ENCODE results near the gene HSPB6.

The HSPB6 gene

GRCh38 chr19:35720648-35721047 lies 36.2 kb downstream of the HSPB6 start:
- no peaks in the 10 kb centered on the region for H3F3A ChIP-seq (ENCODE audit: low read depth)
- no peaks in the 10 kb centered on the region for H3K27me3 ChIP-seq (ENCODE audit: insufficient read depth, low read length, poor library complexity, severe bottlenecking)
- H3K79me2 ChIP-seq (ENCODE audit: insufficient read depth, low read length), result peaks cover 45% of the 10 kb centered on the region
- no peak overlapping the region for H3K9ac ChIP-seq (ENCODE audit: low read depth, low read length, poor library complexity, severe bottlenecking)
- no peak overlapping the region for H3K4me3 ChIP-seq (ENCODE audit: low read length, poor library complexity, severe bottlenecking)
- H4K20me1 ChIP-seq (ENCODE audit: insufficient read depth, low read length, poor library complexity, severe bottlenecking), result peaks cover 27% of the 10 kb centered on the region
- H2AFZ ChIP-seq (ENCODE audit: low read length), result no peak overlapping the region
- peaks cover 38% of the 10 kb centered on the region; the same call in 1 of the 2 replicates for H3K36me3 ChIP-seq (ENCODE audit: insufficient read depth, low read length)
- no peak overlapping the region for H3K4me2 ChIP-seq (ENCODE audit: low read depth, low read length, poor library complexity, severe bottlenecking)
- H3K4me1 ChIP-seq (ENCODE audit: insufficient read depth, low read length, poor library complexity, severe bottlenecking), result peaks cover 20% of the 10 kb centered on the region
- H3K9me2 ChIP-seq (replicated peaks; ENCODE audit: low read depth, low read length), result no peaks in the 10 kb centered on the region
- TF ChIP-seq EZH2phosphoT487 (IDR thresholded peaks at IDR 0.05; ENCODE audit: borderline replicate concordance), result no peak
- no peak for TF ChIP-seq CTCF (conservative IDR thresholded peaks at IDR 0.05; ENCODE audit: low read length)
- H3K9me3 ChIP-seq (ENCODE audit: insufficient read depth, low read depth, low read length), result no peaks in the 10 kb centered on the region

GRCh38 chr19:35720163-35720524 lies 36.7 kb downstream of the HSPB6 start:
- Histone ChIP-seq H3K27me3 (ENCODE audit: insufficient read depth, low read length, poor library complexity, severe bottlenecking) (no peaks in the 10 kb centered on the region), H3K4me3 (ENCODE audit: low read length, poor library complexity, severe bottlenecking) (no peak overlapping the region), H3K9ac (ENCODE audit: low read depth, low read length, poor library complexity, severe bottlenecking) (no peak overlapping the region), H3F3A (ENCODE audit: low read depth) (no peaks in the 10 kb centered on the region), H3K4me2 (ENCODE audit: low read depth, low read length, poor library complexity, severe bottlenecking) (peak overlapping the region; percentile 92), H3K9me2 (replicated peaks; ENCODE audit: low read depth, low read length) (no peaks in the 10 kb centered on the region), H3K9me3 (ENCODE audit: insufficient read depth, low read depth, low read length) (no peaks in the 10 kb centered on the region), H2AFZ (ENCODE audit: low read length) (no peak overlapping the region), H4K20me1 (ENCODE audit: insufficient read depth, low read length, poor library complexity, severe bottlenecking) (peaks cover 27% of the 10 kb centered on the region), H3K79me2 (ENCODE audit: insufficient read depth, low read length) (peaks cover 50% of the 10 kb centered on the region), H3K4me1 (ENCODE audit: insufficient read depth, low read length, poor library complexity, severe bottlenecking) (peaks cover 25% of the 10 kb centered on the region), H3K36me3 (ENCODE audit: insufficient read depth, low read length) (peaks cover 33% of the 10 kb centered on the region; the same call in 1 of the 2 replicates)
- no peak for TF ChIP-seq CTCF (conservative IDR thresholded peaks at IDR 0.05; ENCODE audit: low read length)
- TF ChIP-seq EZH2phosphoT487 (IDR thresholded peaks at IDR 0.05; ENCODE audit: borderline replicate concordance), result no peak

GRCh38 chr19:35719402-35720162 lies 37.2 kb downstream of the HSPB6 start:
- Histone ChIP-seq H2AFZ (ENCODE audit: low read length) (no peak overlapping the region), H3K9me3 (ENCODE audit: insufficient read depth, low read depth, low read length) (no peaks in the 10 kb centered on the region), H3K36me3 (ENCODE audit: insufficient read depth, low read length) (peaks cover 28% of the 10 kb centered on the region; the same call in 1 of the 2 replicates), H3K4me2 (ENCODE audit: low read depth, low read length, poor library complexity, severe bottlenecking) (peak overlapping the region; percentile 92), H3K9ac (ENCODE audit: low read depth, low read length, poor library complexity, severe bottlenecking) (peak overlapping the region; percentile 85), H3K9me2 (replicated peaks; ENCODE audit: low read depth, low read length) (no peaks in the 10 kb centered on the region), H3F3A (ENCODE audit: low read depth) (no peaks in the 10 kb centered on the region), H3K79me2 (ENCODE audit: insufficient read depth, low read length) (peaks cover 51% of the 10 kb centered on the region), H3K27me3 (ENCODE audit: insufficient read depth, low read length, poor library complexity, severe bottlenecking) (no peaks in the 10 kb centered on the region), H3K4me3 (ENCODE audit: low read length, poor library complexity, severe bottlenecking) (peak overlapping the region; percentile 86), H4K20me1 (ENCODE audit: insufficient read depth, low read length, poor library complexity, severe bottlenecking) (peaks cover 27% of the 10 kb centered on the region), H3K4me1 (ENCODE audit: insufficient read depth, low read length, poor library complexity, severe bottlenecking) (peaks cover 27% of the 10 kb centered on the region)
- TF ChIP-seq EZH2phosphoT487 (IDR thresholded peaks at IDR 0.05; ENCODE audit: borderline replicate concordance), result no peak
- TF ChIP-seq CTCF (conservative IDR thresholded peaks at IDR 0.05; ENCODE audit: low read length), result no peak
